ENCODE measurements around the gene CTDSPL2.

- TF ChIP-seq CTCF (IDR thresholded peaks at IDR 0.05 in 8 of 11, conservative IDR thresholded peaks at IDR 0.05 in 3 of 11) (no peak), POLR2AphosphoS5 (IDR thresholded peaks at IDR 0.05) (no peak)
Measured at GRCh38 chr15:44485880-44486279, 58.5 kb downstream of the CTDSPL2 start.
